ENCODE data around the gene NR3C2.

DNA sequence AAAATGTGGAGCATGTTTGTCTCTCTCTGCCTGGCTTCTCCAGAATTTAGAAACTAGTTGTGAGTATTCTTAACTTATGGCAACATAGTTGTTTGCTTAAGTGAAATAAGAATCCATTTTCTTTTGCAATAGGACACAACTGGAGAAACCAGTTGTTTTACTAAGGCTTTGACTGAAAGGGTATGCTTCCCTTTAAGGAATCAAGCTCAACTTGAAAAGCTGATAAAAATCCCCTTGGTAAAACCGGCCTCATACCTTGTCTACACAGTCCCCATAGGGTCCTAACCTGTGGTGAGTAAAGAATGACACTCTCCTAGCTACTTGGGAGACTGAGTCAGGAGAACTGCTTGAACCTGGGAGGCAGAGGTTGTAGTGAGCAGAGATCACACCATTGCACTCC is 139.8 kb downstream of the NR3C2 start:
- TF ChIP-seq, protein P1, sequence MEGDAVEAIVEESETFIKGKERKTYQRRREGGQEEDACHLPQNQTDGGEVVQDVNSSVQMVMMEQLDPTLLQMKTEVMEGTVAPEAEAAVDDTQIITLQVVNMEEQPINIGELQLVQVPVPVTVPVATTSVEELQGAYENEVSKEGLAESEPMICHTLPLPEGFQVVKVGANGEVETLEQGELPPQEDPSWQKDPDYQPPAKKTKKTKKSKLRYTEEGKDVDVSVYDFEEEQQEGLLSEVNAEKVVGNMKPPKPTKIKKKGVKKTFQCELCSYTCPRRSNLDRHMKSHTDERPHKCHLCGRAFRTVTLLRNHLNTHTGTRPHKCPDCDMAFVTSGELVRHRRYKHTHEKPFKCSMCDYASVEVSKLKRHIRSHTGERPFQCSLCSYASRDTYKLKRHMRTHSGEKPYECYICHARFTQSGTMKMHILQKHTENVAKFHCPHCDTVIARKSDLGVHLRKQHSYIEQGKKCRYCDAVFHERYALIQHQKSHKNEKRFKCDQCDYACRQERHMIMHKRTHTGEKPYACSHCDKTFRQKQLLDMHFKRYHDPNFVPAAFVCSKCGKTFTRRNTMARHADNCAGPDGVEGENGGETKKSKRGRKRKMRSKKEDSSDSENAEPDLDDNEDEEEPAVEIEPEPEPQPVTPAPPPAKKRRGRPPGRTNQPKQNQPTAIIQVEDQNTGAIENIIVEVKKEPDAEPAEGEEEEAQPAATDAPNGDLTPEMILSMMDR (IDR thresholded peaks at IDR 0.05) = no peak
- TF ChIP-seq EP300 (IDR thresholded peaks at IDR 0.05) = no peak
- TF ChIP-seq POLR2A (IDR thresholded peaks at IDR 0.05) = no peak

Data from stomach (tissue), 4 donors.